Myocyte (in vitro differentiated cells): Measurements from ENCODE around the gene ULK4. TPM values are rescaled to one million over a fixed set of nuclear protein-coding genes. Genes with fewer than 3 reads are reported as not detected.
A peak's percentile ranks its signal among the peaks of the same experiment; 100 is the strongest.
"Not testable (repeated sequence)": the region's sequence is repeated elsewhere in the genome, so short reads cannot be mapped to it uniquely, and the experiment has no call there.

ENCODE experiments used
- DNase-seq: peaks from one replicate; pipeline ENCODE4 v3.0.0-alpha.2; 2012; ENCODE audit warnings: low read depth
- total RNA-seq: library from RNA; depleted of rRNA; stranded (reverse); fragments of >200 nt; gene quantifications from 2 replicates; pipeline ENCODE4 v1.2.3, GENCODE V29; 2014

The ULK4 gene
- total RNA-seq, 1 donor from 2014 or later: 2.1 TPM

GRCh38 chr3:41450416-41451231 is 511.3 kb downstream of the ULK4 start:
- peak; percentile 6 for DNase-seq

- no peak for DNase-seq
These were observed 513.5 kb downstream of the ULK4 start for GRCh38 chr3:41448396-41448795.

- no peak for DNase-seq
These were observed 514.2 kb downstream of the ULK4 start for GRCh38 chr3:41447701-41448100.

GRCh38 chr3:41446316-41446715 is 515.6 kb downstream of the ULK4 start:
- not testable (repeated sequence) for DNase-seq

- no peak for DNase-seq
These were observed 520.3 kb downstream of the ULK4 start for GRCh38 chr3:41441568-41441967.

- DNase-seq: no peak
These were observed 520.8 kb downstream of the ULK4 start for GRCh38 chr3:41441139-41441538.

GRCh38 chr3:41436983-41437382 is 524.9 kb downstream of the ULK4 start:
- DNase-seq: no peak

- DNase-seq: no peak
These were observed 527.1 kb downstream of the ULK4 start for GRCh38 chr3:41434781-41435180.

- DNase-seq: no peak
These were observed 530.5 kb downstream of the ULK4 start for GRCh38 chr3:41431386-41431785.

GRCh38 chr3:41430886-41431285 is 531.0 kb downstream of the ULK4 start:
- no peak for DNase-seq

- DNase-seq: no peak
These were observed 531.5 kb downstream of the ULK4 start for GRCh38 chr3:41430391-41430790.

- DNase-seq: no peak
These were observed 535.4 kb downstream of the ULK4 start for GRCh38 chr3:41426485-41426884.

GRCh38 chr3:41424543-41425300 is 537.2 kb downstream of the ULK4 start:
- no peak for DNase-seq

- DNase-seq: no peak
These were observed 542.1 kb downstream of the ULK4 start for GRCh38 chr3:41419809-41420208.

- DNase-seq: peak; percentile 40
These were observed 542.8 kb downstream of the ULK4 start for GRCh38 chr3:41418961-41419691.

- DNase-seq: no peak
These were observed 544.3 kb downstream of the ULK4 start for GRCh38 chr3:41417574-41417973.

GRCh38 chr3:41411065-41411464 is 550.8 kb downstream of the ULK4 start:
- DNase-seq: no peak

- peak; percentile 8 for DNase-seq
These were observed 556.4 kb downstream of the ULK4 start for GRCh38 chr3:41405466-41405865.

GRCh38 chr3:41404582-41404981 is 557.3 kb downstream of the ULK4 start:
- DNase-seq: no peak

GRCh38 chr3:41394896-41395295 is 567.0 kb downstream of the ULK4 start:
- no peak for DNase-seq

- not testable (repeated sequence) for DNase-seq
These were observed 591.0 kb downstream of the ULK4 start for GRCh38 chr3:41370765-41371535.
